DMS 273 (cell line): ENCODE data around the gene KNCN.

Source experiments
- DNase-seq: peaks from one replicate; lab custom pipeline; 2025; ENCODE audit not compliant: unreplicated experiment; lab: John Stamatoyannopoulos, UW

Gene KNCN

GRCh38 chr1:46508757-46509156, 42.7 kb downstream of the KNCN start:
- DNase-seq, result no peak

- no peak for DNase-seq
Measured at GRCh38 chr1:46506470-46507219, 44.8 kb downstream of the KNCN start.

- DNase-seq, result no peak
Measured at GRCh38 chr1:46503421-46503820, 48.0 kb downstream of the KNCN start.

- DNase-seq, result no peak
Measured at GRCh38 chr1:46501528-46501927, 49.9 kb downstream of the KNCN start.

- DNase-seq, result no peak
Measured at GRCh38 chr1:46497665-46498064, 53.8 kb downstream of the KNCN start.

GRCh38 chr1:46497020-46497419, 54.4 kb downstream of the KNCN start:
- no peak for DNase-seq

GRCh38 chr1:46496505-46496904, 54.9 kb downstream of the KNCN start:
- no peak for DNase-seq

- DNase-seq, result no peak
Measured at GRCh38 chr1:46495778-46496177, 55.7 kb downstream of the KNCN start.
